Spleen (tissue), 11 donors: Measurements from ENCODE around the gene USP32. TPM values are rescaled to one million over a fixed set of nuclear protein-coding genes. Genes with fewer than 3 reads are reported as not detected.
A peak's percentile ranks its signal among the peaks of the same experiment; 100 is the strongest.

ENCODE experiments used
- DNase-seq: peaks from one replicate; pipeline ENCODE4 v3.0.0-alpha.2; 2020
- H3K27ac ChIP-seq, 8 donors: fragments of 200-600 bp; sonication (generic) in 7 of 8; 1 replicate in 4 of 8; 2 replicates in 4 of 8; pipeline versions ENCODE4 v1.5.0 to v1.8.0; 2016 to 2021; ENCODE audit warnings: inconsistent platforms in 4 of 8, mild to moderate bottlenecking in 4 of 8, moderate library complexity in 1 of 8
- H3K27me3 ChIP-seq, 7 donors: fragments of 200-600 bp; sonication (generic) in 6 of 7; replicated peaks in 1 of 7; 1 replicate in 4 of 7; 2 replicates in 3 of 7; pipeline versions ENCODE4 v1.5.0 to v1.8.0; 2016 to 2021; ENCODE audit warnings: inconsistent platforms in 3 of 7, mild to moderate bottlenecking in 1 of 7
- H3K36me3 ChIP-seq, 6 donors: fragments of 200-600 bp; sonication (generic) in 5 of 6; 1 replicate in 4 of 6; 2 replicates in 2 of 6; pipeline versions ENCODE4 v1.5.0 to v1.8.0; 2016 to 2021; ENCODE audit warnings: inconsistent platforms in 2 of 6
- H3K4me1 ChIP-seq, 6 donors: fragments of 200-600 bp; sonication (generic) in 5 of 6; 1 replicate in 3 of 6; 2 replicates in 3 of 6; pipeline versions ENCODE4 v1.5.0 to v1.8.0; 2016 to 2021; ENCODE audit warnings: inconsistent platforms in 3 of 6
- H3K4me3 ChIP-seq, 8 donors: fragments of 200-600 bp; sonication (generic) in 7 of 8; 1 replicate in 4 of 8; 2 replicates in 4 of 8; pipeline versions ENCODE4 v1.5.0 to v1.8.0; 2016 to 2021; ENCODE audit warnings: inconsistent platforms in 4 of 8, mild to moderate bottlenecking in 4 of 8, moderate library complexity in 2 of 8
- H3K9me3 ChIP-seq, 8 donors: fragments of 200-600 bp; sonication (generic) in 7 of 8; 1 replicate in 4 of 8; 2 replicates in 4 of 8; pipeline versions ENCODE4 v1.5.0 to v1.8.0; 2016 to 2021; ENCODE audit warnings: inconsistent platforms in 4 of 8
- CTCF ChIP-seq, 11 experiments: fragments of 200-600 bp in 7 of 11; fragments of 450-650 bp in 4 of 11; sonication (generic) in 4 of 11; IDR thresholded peaks in 8 of 11; conservative IDR thresholded peaks in 3 of 11; 1 replicate in 7 of 11; 2 replicates in 4 of 11; pipeline versions ENCODE4 v1.4.0 to v1.8.0; 2016 to 2021; ENCODE audit warnings: antibody characterized with exemption in 11 of 11, inconsistent platforms in 4 of 11, mild to moderate bottlenecking in 1 of 11
- POLR2A ChIP-seq, 3 donors: fragments of 450-650 bp; IDR thresholded peaks; one replicate each; pipeline ENCODE4 v1.5.1; 2017; ENCODE audit warnings: antibody characterized with exemption in 3 of 3, mild to moderate bottlenecking in 1 of 3
- POLR2AphosphoS5 ChIP-seq, 3 donors: sonication (generic); formaldehyde crosslinking; IDR thresholded peaks; one replicate each; pipeline ENCODE4 v1.5.1; 2017; ENCODE audit warnings: antibody characterized with exemption in 3 of 3
- WGBS, 5 donors: extraction: QIAGEN DNeasy Blood & Tissue Kit in 3 of 5; methylation state at CpG; one replicate each; pipeline versions ENCODE4 v1.1.5 to v1.1.7; 2013 to 2018; 5-methylcytosine and 5-hydroxymethylcytosine counted together
- intact Hi-C: fragments of 100-400 bp; cut with DNase I; formaldehyde crosslinking; loops from one replicate; pipeline ENCODE4 v1.15.0; 2023; ENCODE audit warnings: low total_unique reads
- polyA plus RNA-seq, 3 donors: library from polyadenylated mRNA; stranded (reverse); fragments of 200-250 nt; gene quantifications; one replicate each; pipeline ENCODE4 v1.2.1, GENCODE V29; 2013
- total RNA-seq, 7 donors: library from RNA; depleted of rRNA in 3 of 7; stranded (reverse); fragments of >200 nt in 3 of 7; fragmentation: NEBNext Ultra II Directional in 4 of 7; extraction: Animal tissue kit (Norgen Biotek cat#: 25700) in 4 of 7; gene quantifications; one replicate each; pipeline versions ENCODE4 v1.1.0 to v1.2.1, GENCODE V29; 2016 to 2021
- donor health status: healthy with polysubstance abuse.
- donor health status: DM: no; HTN: no; CAD: no; lungs with moderate emphysema.
- donor health status: DM: no; HTN: no; CAD: no.
- donor health status: Bipolar disorder and iron deficiency.
- donor health status: healthy.
- donor health status: DM: no; HTN: no; CAD: no.
- donor health status: DM: yes; HTN: yes; CAD: no.

Gene USP32
- total and polyA plus RNA-seq, 10 donors, result 7.3 to 115 (median 79.8) TPM

DNA sequence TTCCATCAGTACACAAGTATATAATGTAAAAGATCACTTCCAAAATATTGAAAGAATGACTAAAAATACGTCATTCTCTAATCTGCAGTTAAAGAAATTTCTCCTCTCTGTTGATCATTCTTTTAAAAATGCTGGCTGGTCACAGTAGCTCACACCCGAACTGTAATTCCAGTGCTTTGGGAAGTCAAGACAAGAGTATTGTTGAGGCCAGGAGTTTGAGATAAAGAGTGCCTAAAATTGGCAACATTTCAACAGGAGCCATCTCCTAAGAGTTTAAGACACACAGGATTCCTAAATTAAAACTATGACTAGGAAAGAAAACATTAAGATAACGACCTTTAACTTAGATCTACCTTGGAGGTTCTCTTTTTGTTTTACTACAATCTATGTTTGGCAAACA, 4.5 kb upstream of the USP32 start:
- H3K9me3 ChIP-seq, result no peaks in the 10 kb centered on the region
- no peaks in the 10 kb centered on the region for H3K27me3 ChIP-seq
- WGBS, 5 donors, result 89 to 95% (median 90%) methylated on average over 3 of the region's 3 CpGs
- H3K4me1 ChIP-seq, result peaks cover 4 to 70% (median 55%) of the 10 kb centered on the region in 6 donors
- no peak for DNase-seq
- H3K4me3 ChIP-seq, result no peak overlapping the region
- intact Hi-C loops, result no loop called here
- TF ChIP-seq POLR2A (IDR thresholded peaks at IDR 0.05) (no peak), POLR2AphosphoS5 (IDR thresholded peaks at IDR 0.05) (no peak), CTCF (IDR thresholded peaks at IDR 0.05 in 8 of 11, conservative IDR thresholded peaks at IDR 0.05 in 3 of 11) (no peak)
- H3K27ac ChIP-seq, result peak overlapping the region in 6 of 8 donors; percentile 31 to 98 (median 91)
- H3K36me3 ChIP-seq, result no peaks in the 10 kb centered on the region

DNA sequence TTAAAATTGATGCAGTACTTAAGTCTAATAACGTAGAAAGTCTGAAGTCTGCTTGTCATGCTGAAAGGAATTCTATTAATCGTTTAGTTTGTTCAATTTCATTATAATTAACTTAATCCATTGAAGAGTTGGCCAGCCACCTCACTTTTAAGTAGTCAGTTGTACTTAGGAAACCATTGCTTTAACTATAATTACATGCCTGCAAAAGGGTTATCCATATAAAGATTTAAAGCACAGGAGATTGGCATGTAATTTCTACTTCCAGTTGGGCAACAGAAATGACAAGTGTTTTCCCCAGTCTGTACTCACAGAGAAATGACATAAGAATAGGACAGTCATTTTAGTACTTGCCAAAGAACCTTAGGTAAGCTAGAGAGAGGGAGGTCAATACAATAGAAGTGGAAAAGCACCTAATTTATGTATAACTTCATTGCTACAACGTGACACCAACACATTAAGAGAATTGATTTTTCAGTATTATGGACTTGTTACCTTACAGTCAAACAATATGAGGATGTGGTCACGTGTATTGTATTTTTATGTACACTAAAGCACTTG, 3.7 kb upstream of the USP32 start:
- 64 to 75% (median 67%) methylated on average over 4 of the region's 4 CpGs for WGBS, 5 donors
- Histone ChIP-seq H3K27ac (peak overlapping the region in 6 of 8 donors; percentile 31 to 98 (median 91)), H3K4me3 (peak overlapping the region in 1 of 8 donors; percentile 16), H3K36me3 (no peaks in the 10 kb centered on the region), H3K27me3 (no peaks in the 10 kb centered on the region), H3K4me1 (peaks cover 5 to 79% (median 63%) of the 10 kb centered on the region in 6 donors), H3K9me3 (no peaks in the 10 kb centered on the region)
- DNase-seq, result no peak
- intact Hi-C loops, result no loop called here
- TF ChIP-seq POLR2A (IDR thresholded peaks at IDR 0.05), result no peak
- no peak for TF ChIP-seq CTCF (IDR thresholded peaks at IDR 0.05 in 8 of 11, conservative IDR thresholded peaks at IDR 0.05 in 3 of 11)
- TF ChIP-seq POLR2AphosphoS5 (IDR thresholded peaks at IDR 0.05), result no peak

GRCh38 chr17:60393840-60394723, 2.1 kb upstream of the USP32 start:
- Histone ChIP-seq H3K36me3 (no peaks in the 10 kb centered on the region), H3K27ac (peak overlapping the region in 7 of 8 donors; percentile 36 to 98 (median 96)), H3K9me3 (no peaks in the 10 kb centered on the region), H3K27me3 (no peaks in the 10 kb centered on the region), H3K4me1 (peaks cover 16 to 89% (median 77%) of the 10 kb centered on the region in 6 donors), H3K4me3 (no peak overlapping the region)
- intact Hi-C loops, result no loop called here
- 81 to 94% (median 84%) methylated on average over 17 of the region's 17 CpGs for WGBS, 5 donors
- DNase-seq, result no peak
- TF ChIP-seq POLR2A (IDR thresholded peaks at IDR 0.05) (no peak), POLR2AphosphoS5 (IDR thresholded peaks at IDR 0.05) (no peak), CTCF (IDR thresholded peaks at IDR 0.05 in 8 of 11, conservative IDR thresholded peaks at IDR 0.05 in 3 of 11) (no peak)
